Uterus (tissue), 4 donors: ENCODE measurements around the gene ST6GALNAC3. TPM values are rescaled to one million over a fixed set of nuclear protein-coding genes. Genes with fewer than 3 reads are reported as not detected.

Source experiments
- DNase-seq, 2 donors: peaks; one replicate each; pipeline ENCODE4 v3.0.0-alpha.2; 2019 to 2020
- H3K27ac ChIP-seq, 2 donors: fragments of 200-600 bp; sonication (generic); 1 replicate in 1 of 2; 2 replicates in 1 of 2; pipeline ENCODE4 v1.5.1; 2016 to 2018
- H3K27me3 ChIP-seq, 2 donors: fragments of 200-600 bp; sonication (generic); one replicate each; pipeline ENCODE4 v1.5.1; 2018 to 2019; ENCODE audit warnings: control low read depth in 1 of 2
- H3K36me3 ChIP-seq, 2 donors: fragments of 200-600 bp; sonication (generic); one replicate each; pipeline ENCODE4 v1.5.1; 2019; ENCODE audit warnings: control low read depth in 1 of 2
- H3K4me1 ChIP-seq, 2 donors: fragments of 200-600 bp; sonication (generic); one replicate each; pipeline ENCODE4 v1.5.1; 2018 to 2019; ENCODE audit warnings: control low read depth in 1 of 2
- H3K4me3 ChIP-seq, 2 donors: fragments of 200-600 bp; sonication (generic); 1 replicate in 1 of 2; 2 replicates in 1 of 2; pipeline ENCODE4 v1.5.1; 2018 to 2019; ENCODE audit warnings: mild to moderate bottlenecking in 1 of 2
- H3K9me3 ChIP-seq, 2 donors: fragments of 200-600 bp; sonication (generic); one replicate each; pipeline ENCODE4 v1.5.1; 2019; ENCODE audit warnings: control low read depth in 1 of 2
- CTCF ChIP-seq, 4 experiments: fragments of 200-600 bp in 2 of 4; fragments of 450-650 bp in 2 of 4; sonication (generic) in 2 of 4; IDR thresholded peaks; one replicate each; pipeline ENCODE4 v1.5.1; 2016 to 2019; ENCODE audit warnings: antibody characterized with exemption in 4 of 4, mild to moderate bottlenecking in 2 of 4, moderate library complexity in 1 of 4
- POLR2A ChIP-seq, 2 donors: fragments of 450-650 bp; IDR thresholded peaks; one replicate each; pipeline ENCODE4 v1.6.1; 2016; ENCODE audit warnings: antibody characterized with exemption in 2 of 2, mild to moderate bottlenecking in 1 of 2, moderate library complexity in 1 of 2
- intact Hi-C: fragments of 100-400 bp; cut with DNase I; formaldehyde crosslinking; loops from one replicate; pipeline ENCODE4 v1.15.1; 2023; ENCODE audit warnings: low total_unique reads
- total RNA-seq, 4 donors: library from RNA; depleted of rRNA in 3 of 4; stranded (reverse); fragments of >200 nt in 3 of 4; gene quantifications; one replicate each; pipeline versions ENCODE4 v1.1.0 to v1.2.4, GENCODE V29; 2014 to 2023
- donor health status: DM: yes; HTN: yes; CAD: no.

The ST6GALNAC3 gene
- total RNA-seq, 4 donors from 2014 or later: 6.7 to 43.4 (median 21.1) TPM

- peaks cover 0 to 3% of the 10 kb centered on the region in 2 donors for H3K4me1 ChIP-seq
- no peak overlapping the region for H3K4me3 ChIP-seq
- TF ChIP-seq CTCF (IDR thresholded peaks at IDR 0.05) (no peak), POLR2A (IDR thresholded peaks at IDR 0.05) (no peak)
- no peak for DNase-seq
- no peaks in the 10 kb centered on the region for H3K27me3 ChIP-seq
- intact Hi-C loops: no loop called here
- H3K27ac ChIP-seq: no peak overlapping the region
- no peaks in the 10 kb centered on the region for H3K9me3 ChIP-seq
- no peaks in the 10 kb centered on the region for H3K36me3 ChIP-seq
These were observed 172.8 kb downstream of the ST6GALNAC3 start for GRCh38 chr1:76247261-76247852.

DNA sequence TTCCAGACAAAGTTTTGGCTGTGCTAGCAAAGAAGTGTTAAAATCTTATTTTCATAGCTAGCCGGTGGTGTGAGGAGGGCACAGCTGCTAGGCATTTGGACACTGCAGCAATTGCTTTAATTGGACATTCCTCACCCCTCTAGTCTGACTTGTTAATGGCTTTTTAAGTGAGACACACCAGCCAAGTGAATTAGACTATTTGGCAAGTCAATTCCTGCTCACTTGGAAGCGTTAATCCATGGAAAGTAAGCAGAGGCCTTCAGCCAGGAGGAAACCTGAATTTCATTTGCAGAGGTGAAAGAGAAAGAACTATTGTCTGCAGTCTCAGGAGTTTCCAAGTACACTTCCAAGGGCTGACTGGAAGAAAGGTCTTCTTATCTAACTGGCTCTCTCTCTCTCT, 175.7 kb downstream of the ST6GALNAC3 start:
- H3K27me3 ChIP-seq: no peaks in the 10 kb centered on the region
- no peak overlapping the region for H3K4me3 ChIP-seq
- no peak for DNase-seq
- H3K9me3 ChIP-seq: no peaks in the 10 kb centered on the region
- TF ChIP-seq POLR2A (IDR thresholded peaks at IDR 0.05): no peak
- no peak for TF ChIP-seq CTCF (IDR thresholded peaks at IDR 0.05)
- peaks cover 0 to 3% of the 10 kb centered on the region in 2 donors for H3K4me1 ChIP-seq
- no peak overlapping the region for H3K27ac ChIP-seq
- no peaks in the 10 kb centered on the region for H3K36me3 ChIP-seq
- intact Hi-C loops: no loop called here

DNA sequence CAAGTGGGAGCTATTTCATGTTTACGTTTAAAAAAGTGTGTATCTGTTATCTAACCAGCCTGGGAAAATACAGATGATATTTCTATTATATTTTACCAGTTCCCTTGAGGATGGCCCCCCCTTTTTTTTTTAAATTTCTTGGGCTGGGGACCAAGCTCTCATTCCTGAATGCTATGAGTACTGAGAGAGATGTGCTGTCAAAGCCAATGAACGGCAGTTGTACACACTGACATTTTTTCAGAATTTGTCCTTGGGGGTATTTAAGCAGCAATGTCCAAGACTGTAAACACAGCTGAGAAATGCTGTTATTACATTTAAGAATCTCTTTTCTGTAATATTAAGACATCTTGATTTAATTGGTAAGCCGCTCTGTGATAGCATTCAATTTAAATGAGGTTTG, 177.9 kb downstream of the ST6GALNAC3 start:
- no peak overlapping the region for H3K27ac ChIP-seq
- no peak for DNase-seq
- intact Hi-C loops: no loop called here
- no peak overlapping the region for H3K4me3 ChIP-seq
- no peaks in the 10 kb centered on the region for H3K36me3 ChIP-seq
- H3K4me1 ChIP-seq: peaks cover 3 to 7% of the 10 kb centered on the region in 2 donors
- H3K9me3 ChIP-seq: no peaks in the 10 kb centered on the region
- H3K27me3 ChIP-seq: no peaks in the 10 kb centered on the region
- TF ChIP-seq POLR2A (IDR thresholded peaks at IDR 0.05) (no peak), CTCF (IDR thresholded peaks at IDR 0.05) (no peak)

DNA sequence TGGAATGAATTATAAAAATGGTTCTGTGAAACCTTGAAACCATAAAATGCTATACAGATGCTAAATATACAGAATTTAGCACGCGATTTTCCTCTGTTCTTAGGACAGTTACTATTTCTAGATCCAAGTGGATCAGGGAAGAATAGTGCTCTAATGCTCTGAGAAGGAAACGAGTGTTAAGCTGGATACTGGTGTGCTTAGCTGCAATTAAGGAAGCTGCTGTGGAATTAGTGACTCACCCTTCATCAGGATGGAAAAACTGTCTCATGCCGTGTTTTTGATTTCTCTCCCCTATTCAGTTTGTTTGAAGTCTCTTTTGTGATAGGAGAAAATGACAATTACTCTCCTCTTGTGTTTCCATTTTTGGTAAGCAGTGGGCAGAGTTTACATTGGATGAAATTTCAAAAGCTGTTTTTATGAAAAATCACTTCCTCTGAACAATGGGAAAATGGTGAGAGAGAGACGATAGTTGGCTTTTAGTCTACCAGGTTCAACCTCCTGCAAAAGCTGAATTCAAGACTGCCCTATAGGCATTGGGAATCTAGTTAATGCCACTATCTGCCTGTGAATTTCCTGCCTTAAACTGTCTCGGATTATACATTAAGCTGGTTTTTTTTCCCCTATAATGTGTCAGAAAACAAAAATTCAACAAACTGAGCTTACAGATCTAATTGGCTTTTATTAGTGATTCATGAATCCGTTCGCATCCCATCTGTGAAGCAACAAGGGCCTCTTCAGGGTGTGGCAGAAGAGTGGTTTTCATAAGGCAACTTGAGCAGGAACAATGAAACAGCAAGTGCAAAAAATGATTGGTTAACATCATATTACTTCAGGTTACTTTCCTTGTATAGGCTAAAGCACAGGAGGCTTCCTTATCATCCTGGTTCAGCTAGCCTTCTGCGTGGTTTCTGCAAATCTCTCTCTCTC, 179.8 kb downstream of the ST6GALNAC3 start:
- Histone ChIP-seq H3K27me3 (no peaks in the 10 kb centered on the region), H3K9me3 (no peaks in the 10 kb centered on the region), H3K27ac (peak overlapping the region; percentile 53 to 59), H3K4me3 (no peak overlapping the region), H3K36me3 (no peaks in the 10 kb centered on the region), H3K4me1 (peaks cover 3 to 7% of the 10 kb centered on the region in 2 donors)
- no peak for TF ChIP-seq CTCF (IDR thresholded peaks at IDR 0.05)
- TF ChIP-seq POLR2A (IDR thresholded peaks at IDR 0.05): peak in 1 of 2 donors; percentile 8
- intact Hi-C loops: no loop called here
- peak in 1 of 2 donors; percentile 50 for DNase-seq
